Mesothelial cell of epicardium (in vitro differentiated cells): ENCODE measurements around the gene DCST2. TPM values are rescaled to one million over a fixed set of nuclear protein-coding genes. Genes with fewer than 3 reads are reported as not detected.
A peak's percentile ranks its signal among the peaks of the same experiment; 100 is the strongest.

Source experiments
- DNase-seq, 2 experiments: peaks; one replicate each; pipeline ENCODE4 v3.0.0; 2021; ENCODE audit warnings: low spot score in 2 of 2; ENCODE audit not compliant: unreplicated experiment in 2 of 2
- H3K27ac Mint-ChIP-seq: 2 replicates; pipeline ENCODE4 v1.8.0; 2021; ENCODE audit warnings: mixed read lengths
- H3K27me3 Mint-ChIP-seq: 2 replicates; pipeline ENCODE4 v1.8.0; 2021; ENCODE audit warnings: low read depth, mixed read lengths
- H3K36me3 Mint-ChIP-seq: 2 replicates; pipeline ENCODE4 v1.8.0; 2021; ENCODE audit warnings: mixed read lengths
- H3K4me1 Mint-ChIP-seq: 2 replicates; pipeline ENCODE4 v1.8.0; 2021; ENCODE audit warnings: mixed read lengths
- H3K4me3 Mint-ChIP-seq: 2 replicates; pipeline ENCODE4 v1.8.0; 2021; ENCODE audit warnings: mild to moderate bottlenecking, moderate library complexity, mixed read lengths
- H3K9me3 Mint-ChIP-seq: 2 replicates; pipeline ENCODE4 v1.8.0; 2021; ENCODE audit warnings: mixed read lengths
- total RNA-seq: library from RNA; stranded (reverse); gene quantifications from 3 replicates; pipeline ENCODE4 v1.2.1, GENCODE V29; 2021
- TF ChIP-seq, protein P1 (sequence below): fragments of 200-600 bp; sonication (generic); IDR thresholded peaks from one replicate; pipeline ENCODE4 v1.5.0; 2021; ENCODE audit warnings: antibody characterized with exemption; ENCODE audit not compliant: unreplicated experiment

Gene DCST2
- total RNA-seq, 1 donor from 2014 or later: 1.8 TPM

- peak overlapping the region; percentile 62 for H3K4me3 Mint-ChIP-seq
- DNase-seq: no peak
- peaks cover 2% of the 10 kb centered on the region for H3K36me3 Mint-ChIP-seq
- no peaks in the 10 kb centered on the region for H3K9me3 Mint-ChIP-seq
- peaks cover 28% of the 10 kb centered on the region for H3K4me1 Mint-ChIP-seq
- no peak overlapping the region for H3K27ac Mint-ChIP-seq
- TF ChIP-seq, protein P1, sequence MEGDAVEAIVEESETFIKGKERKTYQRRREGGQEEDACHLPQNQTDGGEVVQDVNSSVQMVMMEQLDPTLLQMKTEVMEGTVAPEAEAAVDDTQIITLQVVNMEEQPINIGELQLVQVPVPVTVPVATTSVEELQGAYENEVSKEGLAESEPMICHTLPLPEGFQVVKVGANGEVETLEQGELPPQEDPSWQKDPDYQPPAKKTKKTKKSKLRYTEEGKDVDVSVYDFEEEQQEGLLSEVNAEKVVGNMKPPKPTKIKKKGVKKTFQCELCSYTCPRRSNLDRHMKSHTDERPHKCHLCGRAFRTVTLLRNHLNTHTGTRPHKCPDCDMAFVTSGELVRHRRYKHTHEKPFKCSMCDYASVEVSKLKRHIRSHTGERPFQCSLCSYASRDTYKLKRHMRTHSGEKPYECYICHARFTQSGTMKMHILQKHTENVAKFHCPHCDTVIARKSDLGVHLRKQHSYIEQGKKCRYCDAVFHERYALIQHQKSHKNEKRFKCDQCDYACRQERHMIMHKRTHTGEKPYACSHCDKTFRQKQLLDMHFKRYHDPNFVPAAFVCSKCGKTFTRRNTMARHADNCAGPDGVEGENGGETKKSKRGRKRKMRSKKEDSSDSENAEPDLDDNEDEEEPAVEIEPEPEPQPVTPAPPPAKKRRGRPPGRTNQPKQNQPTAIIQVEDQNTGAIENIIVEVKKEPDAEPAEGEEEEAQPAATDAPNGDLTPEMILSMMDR: no peak
- peaks cover 13% of the 10 kb centered on the region for H3K27me3 Mint-ChIP-seq
Measured at GRCh38 chr1:155052439-155053395, 19.1 kb upstream of the DCST2 start.

GRCh38 chr1:155051777-155052398 is 18.3 kb upstream of the DCST2 start:
- H3K9me3 Mint-ChIP-seq: no peaks in the 10 kb centered on the region
- DNase-seq: no peak

DNA sequence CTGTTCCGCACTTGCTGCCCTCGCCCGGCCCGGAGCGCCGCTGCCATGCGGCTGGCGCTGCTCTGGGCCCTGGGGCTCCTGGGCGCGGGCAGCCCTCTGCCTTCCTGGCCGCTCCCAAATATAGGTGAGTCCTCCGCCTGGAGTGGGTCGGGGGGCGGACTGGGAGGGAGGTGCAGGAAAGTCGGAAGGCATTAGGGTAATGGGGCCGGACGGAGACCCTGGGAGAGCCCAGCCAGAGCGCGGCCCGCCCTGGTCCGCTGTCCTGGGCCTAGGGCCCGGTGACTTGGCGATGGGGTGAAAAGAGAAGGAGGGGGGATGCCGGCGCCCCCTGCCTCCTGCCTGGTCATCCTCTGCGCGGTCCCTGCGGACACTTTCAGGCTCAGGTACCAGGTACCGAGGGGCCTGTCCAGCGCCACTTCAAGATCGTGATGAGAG is 17.8 kb upstream of the DCST2 start:
- Mint-ChIP-seq H3K4me3 (peak overlapping the region; percentile 62), H3K9me3 (no peaks in the 10 kb centered on the region), H3K27ac (no peak overlapping the region), H3K36me3 (peaks cover 2% of the 10 kb centered on the region), H3K27me3 (peaks cover 13% of the 10 kb centered on the region), H3K4me1 (peaks cover 28% of the 10 kb centered on the region)
- TF ChIP-seq, protein P1: no peak
- DNase-seq: no peak

More at GRCh38 chr1:155051777-155052398, 18.3 kb upstream of the DCST2 start:
- Mint-ChIP-seq H3K36me3 (peaks cover 2% of the 10 kb centered on the region), H3K27me3 (peaks cover 13% of the 10 kb centered on the region), H3K27ac (peak overlapping the region; percentile 21), H3K4me1 (peaks cover 28% of the 10 kb centered on the region), H3K4me3 (peak overlapping the region; percentile 62)
- TF ChIP-seq, protein P1: no peak

DNA sequence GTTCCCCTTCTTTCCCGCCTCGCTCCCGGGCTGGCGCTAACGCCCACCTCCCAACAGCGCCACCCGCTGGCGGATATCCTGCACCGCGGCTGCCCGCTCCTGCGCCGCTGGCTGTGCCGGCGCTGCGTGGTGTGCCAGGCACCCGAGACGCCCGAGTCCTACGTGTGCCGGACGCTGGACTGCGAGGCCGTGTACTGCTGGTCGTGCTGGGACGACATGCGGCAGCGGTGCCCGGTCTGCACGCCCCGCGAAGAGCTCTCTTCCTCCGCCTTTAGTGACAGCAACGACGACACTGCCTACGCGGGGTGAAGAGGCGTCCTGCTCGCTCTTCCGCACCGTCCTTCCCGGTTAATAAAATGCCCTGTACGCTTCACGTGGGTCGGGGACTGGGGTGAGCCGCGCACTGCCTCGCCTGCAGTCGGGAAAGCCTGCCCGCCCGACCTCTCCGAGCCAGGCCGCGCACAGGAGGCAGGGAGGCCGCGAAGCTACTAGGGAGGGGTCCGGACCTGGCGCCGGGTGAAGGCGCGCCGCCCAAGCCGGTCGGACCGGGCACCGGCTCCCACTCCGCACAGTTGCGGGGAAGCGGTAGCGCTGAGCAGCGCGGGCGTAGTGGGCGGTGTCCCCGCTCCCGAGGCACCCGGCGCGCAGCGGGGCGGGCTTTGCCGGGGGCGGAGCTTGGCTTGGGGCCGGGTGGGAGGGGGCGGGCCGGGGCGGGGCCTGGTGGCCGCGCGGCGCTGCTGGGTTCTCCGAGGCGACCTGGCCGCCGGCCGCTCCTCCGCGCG is 17.2 kb upstream of the DCST2 start, which contains the start of gene ADAM15:
Gene ADAM15, plus strand, starts transcription at position 757 of the 782 bp plus-strand sequence. CDS start 71 bp downstream, outside the sequence.
- H3K9me3 Mint-ChIP-seq: no peaks in the 10 kb centered on the region
- H3K36me3 Mint-ChIP-seq: no peaks in the 10 kb centered on the region
- H3K4me3 Mint-ChIP-seq: peak within 1 kb of the TSS; percentile 79
- H3K27me3 Mint-ChIP-seq: peaks cover 13% of the 10 kb centered on the region
- peak; percentile 73 to 90 for DNase-seq
- H3K4me1 Mint-ChIP-seq: peaks cover 28% of the 10 kb centered on the region
- TF ChIP-seq, protein P1: peak; percentile 97
- H3K27ac Mint-ChIP-seq: peak within 1 kb of the TSS; percentile 86
